Mucosa of descending colon (tissue), 3 donors: ENCODE measurements around the gene RNU6-9. TPM values are rescaled to one million over a fixed set of nuclear protein-coding genes. Genes with fewer than 3 reads are reported as not detected.

ENCODE experiments used
- ATAC-seq: fragments of 200-7000 bp; cut with Tn5 transposase; one replicate; pipeline ENCODE4 v1.9.1; 2020; ENCODE audit warnings: mild to moderate bottlenecking, moderate library complexity
- DNase-seq, 3 donors: peaks; one replicate each; pipeline ENCODE4 v3.0.0-alpha.2; 2020
- H3K36me3 ChIP-seq: fragments of 200-600 bp; one replicate; pipeline ENCODE4 v1.8.0; 2021; ENCODE audit warnings: low read depth, mild to moderate bottlenecking
- H3K4me1 ChIP-seq: fragments of 200-600 bp; one replicate; pipeline ENCODE4 v1.8.0; 2021; ENCODE audit warnings: low read depth, mild to moderate bottlenecking
- H3K4me3 ChIP-seq: fragments of 200-600 bp; one replicate; pipeline ENCODE4 v1.8.0; 2021; ENCODE audit warnings: mild to moderate bottlenecking
- H3K9me3 ChIP-seq: fragments of 200-600 bp; one replicate; pipeline ENCODE4 v1.8.0; 2021; ENCODE audit warnings: mild to moderate bottlenecking
- intact Hi-C, 2 donors: fragments of 100-400 bp; cut with DNase I in 1 of 2; cut with micrococcal nuclease in 1 of 2; formaldehyde crosslinking; loops; one replicate each; pipeline versions ENCODE4 v1.11.0 to v1.11.1; 2022; cut with DNase I, micrococcal nuclease
- total RNA-seq, 3 donors: library from RNA; stranded (reverse); fragmentation: NEBNext Ultra II Directional in 2 of 3; extraction: Animal tissue kit (Norgen Biotek cat#: 25700) in 2 of 3; gene quantifications; one replicate each; pipeline versions ENCODE4 v1.2.1 to v1.2.4, GENCODE V29; 2021 to 2023
- TF ChIP-seq, protein P1 (sequence below): fragments of 200-600 bp; IDR thresholded peaks from one replicate; pipeline ENCODE4 v1.8.0; 2022; ENCODE audit warnings: antibody characterized with exemption, mild to moderate bottlenecking
- donor health status: DM: no; HTN: no; CAD: no; lungs with moderate emphysema.
- donor health status: DM: no; HTN: no; CAD: no.
- donor health status: DM: no; HTN: yes; CAD: no.

The RNU6-9 gene
- total RNA-seq, 3 donors from 2014 or later, result not detected

DNA sequence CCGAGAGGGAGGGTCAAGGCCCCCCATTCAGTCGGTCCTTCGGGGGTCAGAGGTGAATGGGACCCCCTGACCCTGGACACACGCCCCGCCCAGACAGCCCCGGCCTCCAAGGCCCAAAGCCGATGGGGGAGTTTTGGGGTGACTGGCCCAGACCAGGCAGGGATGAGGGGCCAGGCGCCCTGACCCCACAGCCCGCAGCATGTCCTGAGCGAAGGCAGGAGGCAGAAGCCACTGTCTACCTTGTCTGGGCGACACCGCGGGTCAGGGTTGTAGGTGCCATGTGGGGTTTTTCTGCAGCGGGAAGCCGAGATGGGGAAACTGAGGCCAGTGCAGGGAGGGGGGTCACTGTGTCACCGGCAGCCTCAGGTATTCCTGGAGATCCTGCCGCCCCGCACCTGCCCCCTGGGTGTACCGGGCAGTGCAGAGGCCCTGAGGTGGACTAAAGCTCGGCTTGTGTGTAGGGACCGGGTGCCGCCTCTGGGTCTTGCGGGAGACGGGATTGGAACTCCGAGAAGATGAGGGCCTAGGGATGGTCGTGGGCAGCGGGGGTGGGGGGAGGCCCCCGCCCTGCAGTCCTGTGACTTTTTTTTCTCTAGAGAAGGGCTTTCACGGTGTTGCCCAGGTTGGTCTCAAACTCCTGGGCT is 41.0 kb downstream of the RNU6-9 start:
- Histone ChIP-seq H3K9me3 (no peaks in the 10 kb centered on the region), H3K36me3 (no peaks in the 10 kb centered on the region), H3K4me3 (no peak overlapping the region), H3K4me1 (peaks cover 29% of the 10 kb centered on the region)
- DNase-seq, result no peak
- peak; percentile 5 for ATAC-seq
- TF ChIP-seq, protein P1, sequence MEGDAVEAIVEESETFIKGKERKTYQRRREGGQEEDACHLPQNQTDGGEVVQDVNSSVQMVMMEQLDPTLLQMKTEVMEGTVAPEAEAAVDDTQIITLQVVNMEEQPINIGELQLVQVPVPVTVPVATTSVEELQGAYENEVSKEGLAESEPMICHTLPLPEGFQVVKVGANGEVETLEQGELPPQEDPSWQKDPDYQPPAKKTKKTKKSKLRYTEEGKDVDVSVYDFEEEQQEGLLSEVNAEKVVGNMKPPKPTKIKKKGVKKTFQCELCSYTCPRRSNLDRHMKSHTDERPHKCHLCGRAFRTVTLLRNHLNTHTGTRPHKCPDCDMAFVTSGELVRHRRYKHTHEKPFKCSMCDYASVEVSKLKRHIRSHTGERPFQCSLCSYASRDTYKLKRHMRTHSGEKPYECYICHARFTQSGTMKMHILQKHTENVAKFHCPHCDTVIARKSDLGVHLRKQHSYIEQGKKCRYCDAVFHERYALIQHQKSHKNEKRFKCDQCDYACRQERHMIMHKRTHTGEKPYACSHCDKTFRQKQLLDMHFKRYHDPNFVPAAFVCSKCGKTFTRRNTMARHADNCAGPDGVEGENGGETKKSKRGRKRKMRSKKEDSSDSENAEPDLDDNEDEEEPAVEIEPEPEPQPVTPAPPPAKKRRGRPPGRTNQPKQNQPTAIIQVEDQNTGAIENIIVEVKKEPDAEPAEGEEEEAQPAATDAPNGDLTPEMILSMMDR, result no peak
- intact Hi-C loops, result no loop called here

DNA sequence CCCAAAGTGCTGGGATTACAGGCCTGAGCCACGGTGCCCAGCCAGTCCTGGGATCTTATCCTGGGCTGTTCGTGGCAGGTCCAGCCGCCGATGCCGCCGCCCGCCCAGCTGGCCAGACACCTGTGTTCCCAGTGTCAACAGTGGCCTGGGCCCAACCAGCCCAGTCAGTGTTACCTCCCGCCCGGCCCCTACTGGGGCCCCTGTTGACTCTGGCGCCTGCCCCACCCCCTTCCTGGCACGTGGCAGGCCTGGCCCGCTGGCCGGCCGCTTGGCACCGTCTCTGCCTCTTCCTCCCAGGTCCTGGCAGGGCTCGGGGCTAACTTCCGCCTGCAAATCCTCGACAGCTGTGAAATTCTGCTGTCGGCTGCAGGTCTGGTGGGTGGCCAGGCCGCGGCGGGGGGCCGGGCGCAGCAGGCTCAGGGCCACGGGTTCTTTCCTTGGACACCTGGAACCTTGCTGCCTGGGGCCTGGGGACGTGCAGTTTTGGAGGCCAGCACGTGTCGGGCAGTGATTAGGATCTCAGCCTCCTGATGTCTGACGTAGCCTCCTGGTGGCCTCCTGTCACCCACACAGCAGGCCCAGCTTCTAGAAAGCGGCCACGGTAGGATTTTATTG is 41.7 kb downstream of the RNU6-9 start:
- H3K4me1 ChIP-seq, result peaks cover 29% of the 10 kb centered on the region
- ATAC-seq (peak; percentile 94), DNase-seq (peak; percentile 85 to 91 (median 91))
- H3K4me3 ChIP-seq, result no peak overlapping the region
- intact Hi-C loops, result no loop called here
- TF ChIP-seq, protein P1, result no peak
- H3K9me3 ChIP-seq, result no peaks in the 10 kb centered on the region
- H3K36me3 ChIP-seq, result no peaks in the 10 kb centered on the region

DNA sequence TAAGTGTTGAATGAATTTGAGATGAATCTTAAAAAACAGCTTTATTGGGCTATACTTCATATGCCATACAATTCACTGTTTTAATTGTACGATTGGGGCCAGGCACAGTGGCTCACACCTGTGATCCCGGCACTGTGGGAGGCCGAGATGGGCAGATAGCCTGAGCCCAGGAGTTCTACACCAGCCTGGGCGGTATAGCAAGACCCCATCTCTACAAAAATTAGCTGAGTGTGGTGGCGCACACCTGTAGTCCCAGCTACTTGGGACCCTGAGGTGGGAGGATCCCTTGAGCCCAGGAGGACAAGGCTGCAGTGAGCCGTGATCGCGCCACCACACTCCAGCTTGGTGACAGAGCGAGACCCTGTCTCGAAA is 42.9 kb downstream of the RNU6-9 start:
- H3K4me1 ChIP-seq, result peaks cover 37% of the 10 kb centered on the region
- TF ChIP-seq, protein P1, result no peak
- H3K4me3 ChIP-seq, result no peak overlapping the region
- DNase-seq, result no peak
- ATAC-seq, result no peak
- intact Hi-C loops, result no loop called here
- no peaks in the 10 kb centered on the region for H3K36me3 ChIP-seq
- H3K9me3 ChIP-seq, result no peaks in the 10 kb centered on the region

DNA sequence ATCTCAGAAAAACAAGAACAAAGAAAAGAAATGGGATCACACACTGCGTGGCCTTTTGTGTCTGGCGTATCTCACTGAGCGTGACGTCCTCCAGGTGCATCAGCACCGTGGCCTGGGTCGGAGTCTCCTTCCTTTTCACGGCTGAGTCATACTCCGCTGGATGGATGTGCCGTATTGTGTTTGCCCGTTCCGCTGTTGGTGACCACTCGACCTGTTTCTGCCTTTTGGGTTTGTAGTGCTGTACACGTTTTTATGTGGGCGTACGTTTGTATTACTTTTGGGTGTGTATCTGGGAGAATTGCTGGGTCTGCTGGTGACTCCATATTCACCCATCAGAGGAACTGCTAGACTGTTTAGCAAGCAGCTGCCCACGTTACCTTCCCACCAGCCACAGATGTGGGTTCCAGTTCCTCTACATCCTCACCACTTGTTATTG is 44.0 kb downstream of the RNU6-9 start:
- DNase-seq (no peak), ATAC-seq (no peak)
- H3K9me3 ChIP-seq, result no peaks in the 10 kb centered on the region
- no peaks in the 10 kb centered on the region for H3K36me3 ChIP-seq
- TF ChIP-seq, protein P1, result no peak
- H3K4me3 ChIP-seq, result no peak overlapping the region
- H3K4me1 ChIP-seq, result peaks cover 48% of the 10 kb centered on the region
- intact Hi-C loops, result no loop called here

DNA sequence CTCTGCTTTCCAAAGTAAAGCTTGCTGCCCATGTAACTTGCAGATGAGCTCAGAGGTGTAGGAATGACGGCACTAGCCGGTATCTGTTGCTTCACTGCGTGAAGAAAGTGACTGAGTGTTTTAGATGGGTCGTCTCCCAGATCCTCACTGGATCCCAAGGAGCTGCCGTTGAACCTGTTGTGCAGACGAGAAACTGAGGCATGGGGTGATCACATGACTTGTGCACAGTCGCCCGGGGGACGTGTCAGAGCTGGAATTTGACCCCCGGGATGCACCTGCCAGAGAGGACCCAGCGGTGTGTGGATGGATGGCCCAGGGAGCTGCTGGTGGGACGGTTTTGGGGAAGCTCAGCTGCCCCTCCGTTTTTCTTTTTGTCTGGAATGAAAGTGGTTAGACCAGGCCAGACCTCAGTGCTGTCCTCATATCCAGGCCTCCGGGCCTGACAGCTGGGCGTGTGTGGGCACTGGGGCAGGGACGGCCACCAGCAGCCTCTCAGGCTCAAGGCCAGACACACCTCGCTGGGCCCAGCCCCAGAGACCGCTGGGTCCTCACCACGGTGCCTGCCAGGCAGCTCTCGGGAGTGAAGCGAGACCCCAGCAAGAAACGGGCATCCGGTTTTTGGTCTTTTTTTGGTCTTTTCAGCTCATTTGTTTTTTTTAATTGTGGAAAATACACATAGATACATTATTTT is 45.1 kb downstream of the RNU6-9 start:
- Histone ChIP-seq H3K4me3 (no peak overlapping the region), H3K4me1 (peaks cover 38% of the 10 kb centered on the region), H3K9me3 (no peaks in the 10 kb centered on the region), H3K36me3 (no peaks in the 10 kb centered on the region)
- DNase-seq, result no peak
- intact Hi-C loops, result no loop called here
- no peak for ATAC-seq
- TF ChIP-seq, protein P1, result no peak
